Kidney epithelial cell (primary cell): ENCODE data around the gene CASTOR1. TPM values are rescaled to one million over a fixed set of nuclear protein-coding genes. Genes with fewer than 3 reads are reported as not detected.

Source experiments
- DNase-seq: peaks from one replicate; pipeline ENCODE4 v3.0.0-alpha.2; 2010; ENCODE audit warnings: low read depth
- H3K27me3 ChIP-seq: 2 replicates; pipeline ENCODE4 v1.6.0; 2011; ENCODE audit warnings: low read length; ENCODE audit not compliant: control insufficient read depth, insufficient read depth
- H3K36me3 ChIP-seq: 2 replicates; pipeline ENCODE4 v1.5.1; 2011; ENCODE audit warnings: low read length; ENCODE audit not compliant: control insufficient read depth, insufficient read depth
- H3K4me3 ChIP-seq: 2 replicates; pipeline ENCODE4 v1.5.1; 2011; ENCODE audit warnings: low read depth, mild to moderate bottlenecking, control low read depth, low read length
- CTCF ChIP-seq: IDR thresholded peaks from 2 replicates; pipeline ENCODE4 v1.5.1; 2011; ENCODE audit warnings: mild to moderate bottlenecking, moderate library complexity, low read length, control low read depth, inconsistent platforms; ENCODE audit not compliant: insufficient read depth, poor library complexity, severe bottlenecking
- total RNA-seq: library from RNA; depleted of rRNA; stranded (reverse); fragments of >200 nt; gene quantifications from 2 replicates; pipeline ENCODE4 v1.2.3, GENCODE V29; 2015

The CASTOR1 gene
- total RNA-seq, 1 donor from 2014 or later = 10.5 TPM

- Histone ChIP-seq H3K4me3 (no peak within 1 kb of the TSS), H3K27me3 (no peaks in the 10 kb centered on the region), H3K36me3 (no peaks in the 10 kb centered on the region)
- DNase-seq = no peak
- TF ChIP-seq CTCF = no peak
These were observed 22.6 kb downstream of the CASTOR1 start, which contains the start of gene OSM for GRCh38 chr22:30266445-30267381. Gene OSM, minus strand, starts transcription at chr22:30266851. Its CDS starts 52 bp downstream, at chr22:30266799.

GRCh38 chr22:30265823-30266444 is 23.4 kb downstream of the CASTOR1 start:
- no peak for DNase-seq
- H3K4me3 ChIP-seq = no peak overlapping the region
- no peaks in the 10 kb centered on the region for H3K27me3 ChIP-seq
- no peak for TF ChIP-seq CTCF
- no peaks in the 10 kb centered on the region for H3K36me3 ChIP-seq

- DNase-seq = no peak
- no peak overlapping the region for H3K4me3 ChIP-seq
- H3K27me3 ChIP-seq = no peaks in the 10 kb centered on the region
- H3K36me3 ChIP-seq = no peaks in the 10 kb centered on the region
- TF ChIP-seq CTCF = no peak
These were observed 24.1 kb downstream of the CASTOR1 start for GRCh38 chr22:30265131-30265720.

GRCh38 chr22:30263883-30264282 is 25.4 kb downstream of the CASTOR1 start:
- Histone ChIP-seq H3K36me3 (no peaks in the 10 kb centered on the region), H3K4me3 (no peak overlapping the region), H3K27me3 (no peaks in the 10 kb centered on the region)
- no peak for TF ChIP-seq CTCF
- DNase-seq = no peak

- Histone ChIP-seq H3K4me3 (no peak overlapping the region), H3K36me3 (no peaks in the 10 kb centered on the region)
- TF ChIP-seq CTCF = peak; percentile 97
These were observed 26.2 kb downstream of the CASTOR1 start for GRCh38 chr22:30262917-30263741.

More at GRCh38 chr22:30262917-30263741, 26.2 kb downstream of the CASTOR1 start:
- H3K27me3 ChIP-seq = no peaks in the 10 kb centered on the region
- DNase-seq = no peak
